NK-92 (cell line): Measurements from ENCODE around the gene CLCN3.
"Not testable (repeated sequence)": the region's sequence is repeated elsewhere in the genome, so short reads cannot be mapped to it uniquely, and the experiment has no call there.

Source experiments
- DNase-seq: peaks from one replicate; lab custom pipeline; 2025; ENCODE audit not compliant: unreplicated experiment; lab: John Stamatoyannopoulos, UW

The CLCN3 gene

DNA sequence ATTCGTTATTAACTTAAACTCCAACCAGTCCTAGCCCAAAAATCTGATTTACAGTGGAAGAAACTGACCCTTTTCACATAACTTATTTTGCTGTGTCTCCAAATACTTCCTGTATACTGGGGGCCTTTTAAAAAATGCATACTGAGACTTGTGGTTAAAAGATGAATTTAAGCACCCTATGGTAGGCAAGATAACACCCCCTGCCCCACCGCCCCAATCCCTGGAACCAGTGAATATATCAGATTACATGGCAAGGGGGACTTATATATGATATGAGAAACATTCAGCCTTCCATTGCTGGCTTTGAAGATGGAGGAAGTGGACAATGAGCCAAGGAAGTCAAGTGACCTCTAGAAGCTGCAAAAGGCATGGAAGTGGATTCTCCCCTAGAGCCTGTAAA is 3.1 kb upstream of the CLCN3 start:
- DNase-seq = no peak

DNA sequence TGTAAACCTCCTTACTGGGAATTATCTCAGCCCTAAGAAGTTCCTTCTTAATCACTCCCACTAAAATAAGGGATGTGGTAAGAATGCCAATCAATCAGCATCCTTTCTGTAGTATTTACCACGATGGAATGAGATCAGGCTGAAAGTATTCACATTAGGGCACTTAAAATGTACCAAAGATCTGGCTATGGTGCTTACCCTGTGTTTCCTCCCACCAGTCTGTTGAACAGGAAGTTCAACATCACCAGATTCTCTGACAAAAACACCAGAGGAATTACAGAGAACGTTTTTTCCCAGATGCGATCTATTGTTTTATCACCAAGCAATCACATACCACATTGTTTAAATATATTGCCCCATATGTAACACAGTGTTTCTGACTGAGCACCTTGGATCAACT is 2.1 kb upstream of the CLCN3 start:
- no peak for DNase-seq

DNA sequence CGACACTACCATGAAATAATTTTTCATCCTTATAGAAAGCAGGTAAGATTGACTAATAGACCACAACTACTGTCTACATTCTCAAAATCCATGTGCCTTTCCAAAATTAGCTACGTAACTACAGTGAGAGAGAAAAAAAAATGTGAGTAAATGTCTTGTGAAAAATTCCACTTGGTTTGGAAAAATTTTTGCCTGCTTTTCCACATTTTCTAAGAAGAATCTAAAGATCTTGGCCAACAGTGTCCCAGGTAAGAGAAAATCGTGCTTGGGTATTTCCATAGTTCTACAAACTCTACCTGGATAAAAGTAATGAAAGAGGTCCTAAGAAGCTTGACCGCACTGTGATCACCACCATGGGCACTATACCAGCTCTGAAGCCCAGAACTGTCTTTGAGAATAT is 1.4 kb upstream of the CLCN3 start:
- no peak for DNase-seq

DNA sequence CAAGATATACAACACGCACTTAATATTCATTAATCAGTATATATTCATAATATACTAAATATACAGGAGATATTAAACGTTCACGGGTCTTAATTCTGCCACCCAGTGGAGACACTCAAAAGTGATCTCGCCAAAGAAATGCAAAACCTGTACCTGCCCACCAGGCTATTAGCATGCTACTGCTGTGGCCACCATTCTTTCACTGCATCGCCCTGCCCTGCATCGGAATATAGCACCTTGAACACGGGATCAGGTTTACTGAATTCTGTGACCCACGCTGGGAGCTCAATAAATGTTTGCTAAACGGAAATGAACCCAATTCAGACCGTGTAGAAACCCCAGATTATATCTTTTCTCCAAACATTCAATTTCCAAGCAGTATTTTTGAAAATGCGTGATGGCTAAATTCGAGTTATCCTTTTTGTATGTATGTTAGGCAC is 840 bp upstream of the CLCN3 start:
- DNase-seq = no peak

DNA sequence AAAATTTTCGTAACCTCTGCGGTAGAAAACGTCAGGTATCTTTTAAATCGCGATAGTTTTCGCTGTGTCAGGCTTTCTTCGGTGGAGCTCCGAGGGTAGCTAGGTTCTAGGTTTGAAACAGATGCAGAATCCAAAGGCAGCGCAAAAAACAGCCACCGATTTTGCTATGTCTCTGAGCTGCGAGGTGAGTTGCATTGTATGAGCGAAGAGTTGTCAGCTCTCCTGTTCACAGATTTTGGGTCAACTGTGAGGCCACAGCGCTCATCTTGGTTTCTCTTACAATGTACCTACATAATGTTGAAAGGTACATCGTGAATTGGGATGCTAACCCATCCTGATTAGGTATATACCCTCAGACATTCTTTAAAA is 486 bp downstream of the CLCN3 start:
- no peak for DNase-seq

DNA sequence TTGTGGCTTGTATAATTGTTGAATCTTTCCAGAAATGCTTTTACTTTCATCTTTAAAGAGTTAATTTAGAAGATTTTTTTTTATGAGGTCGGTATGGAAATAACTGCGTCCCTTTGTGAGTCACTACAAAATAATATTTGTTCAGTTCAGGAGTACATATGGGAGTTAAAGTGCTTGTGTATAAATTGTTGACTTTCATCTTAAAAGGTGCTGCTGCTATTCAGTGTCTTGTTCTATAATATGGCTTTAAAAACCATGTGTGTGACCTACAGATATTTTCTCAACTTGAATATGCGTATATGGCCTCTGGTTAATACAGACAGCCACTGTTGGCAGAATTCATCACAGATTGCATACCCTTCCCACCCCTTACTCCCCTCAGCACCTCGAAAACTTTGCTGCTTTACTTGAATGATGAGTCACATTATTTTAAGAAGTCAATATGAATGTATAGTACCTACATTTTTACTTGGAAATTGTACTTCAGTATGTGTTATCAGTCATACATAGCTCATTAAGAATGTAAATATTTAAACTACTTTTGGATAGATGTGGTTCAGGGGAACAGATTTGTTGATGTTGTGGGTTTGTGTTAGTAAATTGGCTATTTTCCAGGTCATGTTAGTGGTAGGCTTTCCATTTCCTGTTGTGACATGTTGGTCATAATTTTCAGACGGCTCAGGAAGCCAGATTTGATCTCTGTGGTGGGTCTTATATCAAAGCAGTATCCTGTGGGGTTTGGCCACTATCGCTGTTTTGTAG is 1.5 kb downstream of the CLCN3 start:
- DNase-seq = no peak

DNA sequence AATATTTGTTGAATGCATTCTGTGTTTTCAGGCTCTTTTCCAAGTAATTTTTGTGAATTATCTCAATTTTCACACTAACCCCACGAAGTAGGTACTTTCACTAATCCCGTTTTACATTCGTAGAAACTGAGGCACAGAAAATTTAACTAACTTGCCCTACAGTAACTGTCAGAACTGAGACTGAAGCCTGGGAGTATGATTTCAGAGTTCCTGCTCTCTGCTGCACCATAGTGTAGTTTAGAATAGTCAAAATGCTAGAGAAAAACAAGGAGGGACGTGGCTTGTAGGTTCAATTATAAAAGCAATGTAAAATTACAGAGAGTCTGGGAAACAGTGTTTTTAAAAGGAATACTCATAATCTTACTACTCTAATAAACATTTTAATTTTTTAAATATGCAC is 2.2 kb downstream of the CLCN3 start:
- DNase-seq = no peak

DNA sequence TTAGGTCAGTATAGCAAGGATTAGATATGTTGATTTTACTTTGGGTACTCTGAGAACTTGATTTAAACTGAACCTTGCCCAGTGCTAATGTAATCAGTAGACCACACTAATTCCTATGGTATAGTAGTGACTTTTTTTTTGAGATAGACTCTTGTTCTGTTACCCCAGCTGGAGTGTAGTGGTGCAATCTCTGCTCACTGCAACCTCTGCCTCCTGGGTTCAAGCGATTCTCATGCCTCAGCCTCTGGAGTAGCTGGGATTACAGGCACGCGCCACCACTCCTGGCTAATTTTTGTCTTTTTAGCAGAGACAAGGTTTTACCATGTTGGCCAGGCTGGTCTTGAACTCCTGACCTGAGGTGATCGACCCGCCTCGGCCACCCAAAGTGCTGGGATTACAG is 3.6 kb downstream of the CLCN3 start:
- DNase-seq = not testable (repeated sequence)

DNA sequence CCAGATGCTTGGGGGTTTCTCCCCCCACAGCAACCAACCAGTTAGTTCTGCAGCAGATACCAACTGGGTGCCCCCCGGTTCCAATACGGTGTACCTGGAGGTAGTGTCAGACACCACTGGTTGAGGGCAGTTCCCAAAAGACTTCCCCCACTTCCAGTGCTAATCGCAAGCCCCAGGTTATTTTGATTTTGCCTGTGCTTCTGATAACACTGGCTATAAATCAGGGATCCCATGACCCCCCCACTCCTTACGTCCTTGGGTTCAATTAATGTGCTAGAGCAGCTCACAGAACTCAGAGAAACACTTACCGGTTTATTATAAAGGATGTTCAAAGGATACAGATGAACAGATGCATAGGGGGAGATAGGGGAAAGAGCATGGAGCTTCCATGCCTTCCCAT is 5.5 kb downstream of the CLCN3 start:
- DNase-seq = no peak

DNA sequence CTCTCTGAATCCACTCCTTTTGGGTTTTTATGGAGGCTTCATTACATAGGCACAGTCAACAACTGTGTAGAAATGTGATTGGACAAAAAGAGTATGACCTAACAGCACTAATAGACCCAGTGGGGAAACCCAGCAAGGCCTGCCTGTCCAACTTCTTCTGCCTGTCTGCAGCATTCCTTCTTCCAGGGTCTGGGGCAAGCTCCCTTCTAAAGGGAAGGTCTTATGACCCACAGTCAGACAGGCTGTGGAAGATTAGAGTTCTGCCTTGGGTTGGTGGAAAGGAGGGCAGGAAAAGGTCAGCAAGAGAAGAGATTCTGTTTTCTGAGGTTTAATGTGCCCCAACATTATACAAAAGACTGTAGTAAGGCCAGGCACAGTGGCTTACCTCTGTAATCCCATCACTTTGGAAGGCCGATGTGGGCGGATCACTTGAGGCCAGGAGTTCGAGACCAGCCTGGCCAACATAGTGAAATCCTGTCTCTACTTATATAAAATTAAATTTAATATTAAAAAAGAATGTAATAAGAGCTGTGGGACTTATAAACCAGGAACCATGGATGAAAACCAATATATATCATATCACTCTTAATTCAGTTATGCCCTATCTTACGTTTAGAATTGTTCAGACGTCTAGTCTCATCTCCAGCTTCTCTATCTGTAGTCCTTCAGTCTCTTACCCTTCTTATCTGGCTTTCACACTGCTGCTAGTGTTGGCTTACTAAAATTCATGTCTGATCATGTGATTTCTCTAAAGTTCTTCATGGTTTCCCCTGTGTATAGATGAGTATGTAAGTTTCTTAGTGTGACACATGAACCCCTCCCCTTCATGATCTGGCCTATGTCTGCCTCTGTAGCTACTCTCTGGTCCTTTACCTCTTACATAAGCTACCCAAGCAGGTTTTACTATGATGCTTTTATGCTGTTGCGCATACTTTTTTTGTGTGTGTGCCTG is 6.2 kb downstream of the CLCN3 start:
- DNase-seq = no peak

DNA sequence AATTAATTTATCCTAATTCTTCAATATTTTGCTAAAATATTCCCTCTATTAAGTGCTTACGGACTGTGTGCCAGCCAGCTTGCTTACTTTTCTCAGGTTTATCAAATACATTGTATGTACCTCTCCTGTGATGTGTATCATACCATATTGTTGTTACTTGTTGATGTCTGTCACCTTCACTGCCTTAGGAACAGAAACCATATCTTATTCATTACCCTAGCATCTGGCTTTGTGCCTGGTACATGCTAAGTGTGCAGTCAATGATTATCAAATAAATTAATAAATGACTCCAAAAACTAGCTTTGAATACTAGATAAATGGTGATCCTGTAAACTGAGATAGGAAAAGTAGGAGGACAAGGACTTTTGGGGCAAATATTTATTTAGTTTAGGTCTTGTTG is 6.9 kb downstream of the CLCN3 start:
- DNase-seq = no peak

DNA sequence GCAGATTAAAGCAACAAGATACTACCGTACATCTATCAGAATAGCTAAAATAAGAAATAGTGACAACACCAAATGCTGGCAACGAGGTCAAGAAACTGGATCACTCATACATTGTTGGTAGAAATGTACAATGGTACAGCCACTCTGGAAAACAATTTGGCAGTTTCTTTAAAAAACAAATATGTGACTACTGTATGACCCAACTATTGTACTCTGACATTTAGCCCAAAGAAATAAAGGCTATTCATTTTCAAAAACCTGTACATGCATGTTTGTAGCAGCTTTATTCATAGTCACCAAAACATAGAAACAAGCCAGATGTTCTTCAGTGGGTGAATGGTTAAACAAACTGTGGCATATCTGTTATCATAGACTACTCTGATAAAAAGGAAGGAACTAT is 8.2 kb downstream of the CLCN3 start:
- DNase-seq = no peak

DNA sequence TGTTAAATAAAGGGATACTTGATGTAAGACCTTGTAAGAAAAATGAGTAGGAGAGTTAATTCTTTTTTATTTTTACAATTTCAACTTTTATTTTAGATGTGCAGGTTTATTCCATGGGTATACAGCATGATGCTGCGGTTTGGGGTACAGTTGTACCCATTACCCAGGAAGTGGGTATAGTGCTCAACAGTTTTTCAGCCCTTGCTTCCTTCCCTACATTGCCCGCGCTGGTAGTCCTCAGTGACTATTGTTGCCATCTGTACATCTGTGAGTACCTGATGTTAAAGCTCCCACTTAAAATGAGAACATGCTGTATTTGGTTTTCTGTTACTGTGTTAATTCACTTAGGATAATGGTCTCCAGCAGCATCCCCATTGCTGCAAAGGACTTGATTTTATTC is 9.7 kb downstream of the CLCN3 start:
- DNase-seq = no peak

DNA sequence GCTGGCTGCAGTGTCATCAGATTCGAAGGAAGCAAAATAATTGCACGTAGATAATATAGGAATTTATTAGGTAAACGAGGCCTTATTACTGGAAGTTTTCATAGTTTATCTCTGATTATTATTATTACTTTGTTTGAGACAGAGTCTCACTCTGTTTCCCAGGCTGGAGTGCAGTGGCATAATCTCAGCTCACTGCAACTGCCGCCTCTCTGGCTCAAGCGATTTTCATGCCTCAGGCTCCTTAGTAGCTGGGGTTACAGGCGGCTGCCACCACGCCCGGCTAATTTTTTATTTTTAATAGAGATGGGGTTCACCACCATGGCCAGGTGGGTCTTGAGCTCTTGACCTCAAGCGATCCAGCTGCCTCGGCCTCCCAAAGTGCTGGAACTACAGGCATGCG is 12.5 kb downstream of the CLCN3 start:
- DNase-seq = no peak

DNA sequence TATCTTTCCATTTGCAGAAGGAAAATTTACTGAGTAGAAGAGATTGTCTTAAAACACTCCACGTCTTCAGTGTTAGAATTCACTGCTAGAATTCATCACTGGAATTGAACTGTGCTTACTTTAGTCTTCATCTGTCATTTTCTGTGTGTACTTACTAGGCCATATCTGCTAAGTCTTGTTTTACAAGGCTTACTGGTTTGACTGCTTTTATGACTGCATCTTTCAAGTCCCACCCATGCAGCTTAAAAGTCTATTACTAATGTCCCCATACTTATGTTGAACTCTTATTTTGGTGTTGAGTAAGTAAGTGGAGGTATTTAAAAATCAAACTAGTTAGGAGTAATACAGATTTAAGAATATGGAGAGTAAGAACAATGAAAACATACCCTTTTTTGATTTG is 14.6 kb downstream of the CLCN3 start:
- no peak for DNase-seq

DNA sequence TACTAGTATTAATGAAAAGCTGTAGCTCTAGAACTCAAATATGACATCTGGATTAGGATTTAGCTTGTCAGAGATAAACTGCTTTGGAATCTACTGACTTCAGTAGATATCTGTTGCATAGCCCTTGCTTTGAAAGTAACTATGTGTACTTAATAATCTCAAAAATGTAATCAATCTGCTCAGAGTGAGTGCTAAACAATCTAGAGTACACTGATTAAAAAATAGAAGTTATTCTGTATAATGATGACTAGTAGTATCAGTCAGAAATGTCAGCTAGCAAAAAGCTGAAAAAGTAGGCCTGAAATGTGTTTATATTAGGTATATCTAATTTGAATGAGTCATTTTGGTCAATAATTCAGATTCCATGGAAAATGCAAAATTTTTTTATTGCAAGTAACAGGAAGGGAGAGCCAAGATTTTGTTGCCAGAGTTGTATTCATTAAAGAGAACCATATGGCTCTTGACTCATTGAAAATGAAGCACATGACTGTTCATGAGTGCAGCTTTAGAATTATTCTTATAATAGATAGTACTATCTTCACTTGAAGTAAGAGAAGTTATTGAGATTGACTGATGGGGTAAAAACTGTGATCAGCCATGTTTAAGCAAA is 20.0 kb downstream of the CLCN3 start:
- DNase-seq = no peak

DNA sequence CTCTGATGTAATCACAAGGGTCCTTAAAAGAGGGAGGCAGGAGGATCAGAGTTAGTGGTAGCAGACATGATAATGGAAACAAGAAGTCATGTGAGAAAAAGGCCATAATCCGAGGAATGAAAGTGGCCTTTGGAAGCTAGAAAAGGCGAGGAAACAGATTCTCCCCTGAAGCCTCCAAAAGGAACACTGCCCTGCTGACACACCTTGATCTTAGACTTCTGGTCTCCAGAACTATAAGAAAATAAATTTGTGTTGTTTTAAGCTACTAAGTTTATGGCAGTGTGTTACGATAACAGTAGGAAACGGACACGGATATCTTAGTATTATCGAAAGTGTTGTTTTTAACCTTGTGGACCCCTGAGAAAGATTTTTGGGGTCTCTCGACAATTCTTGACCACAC is 24.4 kb downstream of the CLCN3 start:
- DNase-seq = no peak

DNA sequence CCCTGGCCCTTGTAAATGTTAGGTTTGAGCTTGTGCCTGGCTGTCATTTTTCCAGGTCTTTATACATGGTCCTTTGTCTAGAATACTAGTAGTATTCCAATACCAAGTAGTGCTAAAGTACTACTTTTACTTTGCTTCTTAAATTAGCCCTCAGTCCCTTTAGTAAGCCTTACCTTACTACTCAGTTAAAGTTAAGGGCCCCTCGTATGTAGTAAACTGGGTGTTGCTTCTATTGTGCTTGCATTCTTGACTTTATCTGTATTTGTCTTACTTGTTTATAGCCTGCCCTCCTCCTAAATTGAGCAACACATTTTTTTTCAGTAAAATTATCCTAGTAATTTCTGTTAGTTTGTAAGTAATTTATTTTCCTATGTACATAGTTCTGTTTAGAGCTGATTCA is 25.2 kb downstream of the CLCN3 start:
- no peak for DNase-seq

DNA sequence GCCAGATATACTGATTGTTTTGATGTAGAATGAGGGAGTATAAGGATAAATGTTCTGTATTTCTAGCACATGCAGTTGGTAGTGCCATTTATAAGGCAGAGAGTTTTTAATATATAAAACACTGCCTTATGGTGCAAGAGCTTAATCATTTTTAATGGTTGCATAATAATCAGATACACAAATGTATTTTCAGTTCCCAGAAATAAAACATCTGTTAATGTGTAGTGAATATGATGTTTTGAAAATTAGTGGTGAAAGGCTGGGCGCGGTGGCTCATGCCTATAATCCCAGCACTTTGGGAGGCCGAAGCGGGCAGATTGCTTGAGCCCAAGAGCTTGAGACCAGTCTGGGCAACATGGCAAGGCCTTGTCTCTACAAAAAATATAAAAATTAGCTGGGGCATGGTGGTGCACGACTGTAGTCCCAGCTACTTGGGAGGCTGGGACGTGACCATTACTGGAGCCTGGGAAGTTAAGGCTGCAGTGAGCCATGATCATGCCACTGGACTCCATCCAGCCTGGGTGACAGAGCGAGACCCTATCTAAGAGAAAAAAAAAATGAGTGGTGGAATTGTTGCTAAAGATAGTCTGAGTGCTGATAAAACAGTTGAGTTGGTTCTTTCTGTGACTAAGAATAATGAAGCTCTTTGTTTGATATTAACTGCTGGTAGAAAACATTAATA is 29.3 kb downstream of the CLCN3 start:
- no peak for DNase-seq

DNA sequence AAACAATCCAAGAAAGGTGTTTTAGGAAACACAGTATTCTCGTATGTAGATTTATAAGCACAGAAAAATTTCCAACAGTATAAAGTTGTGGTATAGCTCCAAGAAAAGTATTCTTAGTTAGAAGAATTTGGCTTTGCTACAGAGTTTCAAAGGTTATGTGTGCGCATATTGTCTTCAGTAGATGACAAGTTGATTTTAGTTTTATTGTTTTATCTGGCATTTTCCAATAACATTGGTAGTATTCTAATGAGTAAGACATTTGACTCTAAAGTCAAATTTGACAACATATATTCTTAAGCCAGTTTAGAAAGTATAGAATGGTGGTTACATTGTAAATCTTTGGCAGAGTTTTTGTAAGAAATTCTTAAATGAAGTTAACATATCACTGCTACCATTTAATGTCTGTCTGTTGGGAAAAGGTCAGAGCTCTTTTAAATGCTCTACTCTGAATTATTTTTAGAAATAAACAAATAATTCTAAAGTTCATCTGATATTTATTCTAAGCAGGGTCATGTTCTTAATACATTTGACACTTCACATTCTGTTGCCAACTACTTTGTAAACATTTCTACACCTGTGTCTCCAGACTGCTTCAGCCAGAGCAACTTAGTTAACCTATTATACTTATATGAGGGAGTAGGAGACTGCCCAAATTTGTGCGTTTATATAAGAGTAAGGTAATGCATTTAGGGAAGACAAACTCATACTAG is 30.0 kb downstream of the CLCN3 start:
- DNase-seq = no peak

DNA sequence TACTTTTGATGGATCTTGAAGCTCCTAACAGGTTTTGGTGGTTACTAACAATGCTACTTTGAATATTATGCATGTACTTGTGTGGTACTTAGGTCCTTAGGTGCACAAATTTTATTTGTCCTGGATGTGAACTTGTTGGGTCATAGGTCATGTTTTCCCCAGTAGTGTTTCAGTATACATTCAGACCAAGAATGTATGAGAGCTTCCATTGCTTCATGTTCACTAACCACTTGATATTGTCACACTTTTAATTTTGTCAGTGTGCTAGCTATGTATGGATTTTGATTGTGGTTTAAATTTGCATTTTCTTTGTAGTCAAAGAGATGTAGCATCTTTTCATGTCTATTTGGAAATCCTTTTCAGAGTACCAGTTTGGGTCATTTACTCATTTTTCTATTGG is 32.2 kb downstream of the CLCN3 start:
- DNase-seq = no peak
